ENCODE results near the gene ABCB11.

- TF ChIP-seq, protein P1, sequence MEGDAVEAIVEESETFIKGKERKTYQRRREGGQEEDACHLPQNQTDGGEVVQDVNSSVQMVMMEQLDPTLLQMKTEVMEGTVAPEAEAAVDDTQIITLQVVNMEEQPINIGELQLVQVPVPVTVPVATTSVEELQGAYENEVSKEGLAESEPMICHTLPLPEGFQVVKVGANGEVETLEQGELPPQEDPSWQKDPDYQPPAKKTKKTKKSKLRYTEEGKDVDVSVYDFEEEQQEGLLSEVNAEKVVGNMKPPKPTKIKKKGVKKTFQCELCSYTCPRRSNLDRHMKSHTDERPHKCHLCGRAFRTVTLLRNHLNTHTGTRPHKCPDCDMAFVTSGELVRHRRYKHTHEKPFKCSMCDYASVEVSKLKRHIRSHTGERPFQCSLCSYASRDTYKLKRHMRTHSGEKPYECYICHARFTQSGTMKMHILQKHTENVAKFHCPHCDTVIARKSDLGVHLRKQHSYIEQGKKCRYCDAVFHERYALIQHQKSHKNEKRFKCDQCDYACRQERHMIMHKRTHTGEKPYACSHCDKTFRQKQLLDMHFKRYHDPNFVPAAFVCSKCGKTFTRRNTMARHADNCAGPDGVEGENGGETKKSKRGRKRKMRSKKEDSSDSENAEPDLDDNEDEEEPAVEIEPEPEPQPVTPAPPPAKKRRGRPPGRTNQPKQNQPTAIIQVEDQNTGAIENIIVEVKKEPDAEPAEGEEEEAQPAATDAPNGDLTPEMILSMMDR (IDR thresholded peaks at IDR 0.05) = no peak
- TF ChIP-seq POLR2AphosphoS5 (IDR thresholded peaks at IDR 0.05; ENCODE audit: insufficient read depth in 1 of 2, low read depth in 1 of 2) (no peak), POLR2A (IDR thresholded peaks at IDR 0.05) (no peak)
Measured at GRCh38 chr2:168928113-168928831, 102.9 kb downstream of the ABCB11 start.

Measured in vagina (tissue), 2 donors.